ENCODE data around the gene DCXR. TPM values are rescaled to one million over a fixed set of nuclear protein-coding genes. Genes with fewer than 3 reads are reported as not detected.

The DCXR gene
- total and polyA plus RNA-seq, 10 of the 15 experiments (the other 5 are each of a cell fraction or from before 2014, with no cell fraction given): 12.3 to 139 (median 88.9) TPM

- Histone ChIP-seq H3K4me2 (ENCODE audit: control insufficient read depth, insufficient read depth) (no peak overlapping the region), H3K9ac (ENCODE audit: control insufficient read depth, insufficient read depth, low read length) (no peak overlapping the region), H3K27me3 (replicated peaks in 1 of 2; ENCODE audit: control insufficient read depth in 2 of 2, insufficient read depth in 2 of 2, low read length in 1 of 2) (no peaks in the 10 kb centered on the region), H2AFZ (ENCODE audit: control insufficient read depth, low read depth, low read length) (no peak overlapping the region), H4K20me1 (ENCODE audit: control insufficient read depth, insufficient read depth) (no peaks in the 10 kb centered on the region), H3K79me2 (ENCODE audit: control insufficient read depth, insufficient read depth, low read length) (no peaks in the 10 kb centered on the region), H3K9me3 (replicated peaks; ENCODE audit: control insufficient read depth, insufficient read depth, low read length) (no peaks in the 10 kb centered on the region), H3K4me1 (ENCODE audit: control insufficient read depth, insufficient read depth, low read length) (no peaks in the 10 kb centered on the region), H3K4me3 (no peak overlapping the region), H3K27ac (ENCODE audit: control insufficient read depth, insufficient read depth) (no peak overlapping the region), H3K36me3 (ENCODE audit: control insufficient read depth in 2 of 2, insufficient read depth in 2 of 2, low read length in 1 of 2) (no peaks in the 10 kb centered on the region)
- no peak for TF ChIP-seq DPF2 (IDR thresholded peaks at IDR 0.05)
- TF ChIP-seq BCL11A (IDR thresholded peaks at IDR 0.05; ENCODE audit: low read depth, low read length): no peak
- no peak for TF ChIP-seq ZNF384 (IDR thresholded peaks at IDR 0.05; ENCODE audit: borderline replicate concordance, low read depth, low read length)
- TF ChIP-seq, protein P1, sequence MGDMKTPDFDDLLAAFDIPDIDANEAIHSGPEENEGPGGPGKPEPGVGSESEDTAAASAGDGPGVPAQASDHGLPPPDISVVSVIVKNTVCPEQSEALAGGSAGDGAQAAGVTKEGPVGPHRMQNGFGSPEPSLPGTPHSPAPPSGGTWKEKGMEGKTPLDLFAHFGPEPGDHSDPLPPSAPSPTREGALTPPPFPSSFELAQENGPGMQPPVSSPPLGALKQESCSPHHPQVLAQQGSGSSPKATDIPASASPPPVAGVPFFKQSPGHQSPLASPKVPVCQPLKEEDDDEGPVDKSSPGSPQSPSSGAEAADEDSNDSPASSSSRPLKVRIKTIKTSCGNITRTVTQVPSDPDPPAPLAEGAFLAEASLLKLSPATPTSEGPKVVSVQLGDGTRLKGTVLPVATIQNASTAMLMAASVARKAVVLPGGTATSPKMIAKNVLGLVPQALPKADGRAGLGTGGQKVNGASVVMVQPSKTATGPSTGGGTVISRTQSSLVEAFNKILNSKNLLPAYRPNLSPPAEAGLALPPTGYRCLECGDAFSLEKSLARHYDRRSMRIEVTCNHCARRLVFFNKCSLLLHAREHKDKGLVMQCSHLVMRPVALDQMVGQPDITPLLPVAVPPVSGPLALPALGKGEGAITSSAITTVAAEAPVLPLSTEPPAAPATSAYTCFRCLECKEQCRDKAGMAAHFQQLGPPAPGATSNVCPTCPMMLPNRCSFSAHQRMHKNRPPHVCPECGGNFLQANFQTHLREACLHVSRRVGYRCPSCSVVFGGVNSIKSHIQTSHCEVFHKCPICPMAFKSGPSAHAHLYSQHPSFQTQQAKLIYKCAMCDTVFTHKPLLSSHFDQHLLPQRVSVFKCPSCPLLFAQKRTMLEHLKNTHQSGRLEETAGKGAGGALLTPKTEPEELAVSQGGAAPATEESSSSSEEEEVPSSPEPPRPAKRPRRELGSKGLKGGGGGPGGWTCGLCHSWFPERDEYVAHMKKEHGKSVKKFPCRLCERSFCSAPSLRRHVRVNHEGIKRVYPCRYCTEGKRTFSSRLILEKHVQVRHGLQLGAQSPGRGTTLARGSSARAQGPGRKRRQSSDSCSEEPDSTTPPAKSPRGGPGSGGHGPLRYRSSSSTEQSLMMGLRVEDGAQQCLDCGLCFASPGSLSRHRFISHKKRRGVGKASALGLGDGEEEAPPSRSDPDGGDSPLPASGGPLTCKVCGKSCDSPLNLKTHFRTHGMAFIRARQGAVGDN (IDR thresholded peaks at IDR 0.05): no peak
- peak; percentile 51; the same call in 1 of the 2 replicates for TF ChIP-seq POLR2A (IDR thresholded peaks at IDR 0.05; ENCODE audit: low read depth, low read length)
- no peak for TF ChIP-seq RCOR1 (conservative IDR thresholded peaks at IDR 0.05; ENCODE audit: low read depth, low read length)
- in situ Hi-C loops (cut with MboI): no loop called here
- ChIA-PET CTCF (no interaction called here), RAD21 (ENCODE audit: unreplicated experiment) (no interaction called here), POLR2A (interaction anchor here (0.6 kb wide), 1 partner anchor 242 kb away, joined by 4 read pairs; no protein-coding TSS in a partner anchor), SMC1A (ENCODE audit: uncharacterized antibody, unreplicated experiment) (no interaction called here)
- ATAC-seq (no peak), FAIRE-seq (no peak), DNase-seq (ENCODE audit: low read depth, low spot score) (no peak)
- 87% methylated on average over 35 of the region's 39 CpGs for WGBS (ENCODE audit: insufficient coverage, insufficient replicate concordance, low lambda C conversion rate, missing lambda C conversion rate)
- intact Hi-C loops (cut with micrococcal nuclease; ENCODE audit: unreplicated experiment): no loop called here
- no TSS peak for BruUV-seq (replicated peaks)
Measured at GRCh38 chr17:82010575-82011525, 26.6 kb downstream of the DCXR start.
